HG03139 (cell line): ENCODE measurements around the gene PRR33.

ENCODE experiments used
- ATAC-seq: cut with Tn5 transposase; IDR thresholded peaks from one replicate; pipeline ENCODE4 v1.9.1; 2021; ENCODE audit not compliant: unreplicated experiment

PRR33 gene

DNA sequence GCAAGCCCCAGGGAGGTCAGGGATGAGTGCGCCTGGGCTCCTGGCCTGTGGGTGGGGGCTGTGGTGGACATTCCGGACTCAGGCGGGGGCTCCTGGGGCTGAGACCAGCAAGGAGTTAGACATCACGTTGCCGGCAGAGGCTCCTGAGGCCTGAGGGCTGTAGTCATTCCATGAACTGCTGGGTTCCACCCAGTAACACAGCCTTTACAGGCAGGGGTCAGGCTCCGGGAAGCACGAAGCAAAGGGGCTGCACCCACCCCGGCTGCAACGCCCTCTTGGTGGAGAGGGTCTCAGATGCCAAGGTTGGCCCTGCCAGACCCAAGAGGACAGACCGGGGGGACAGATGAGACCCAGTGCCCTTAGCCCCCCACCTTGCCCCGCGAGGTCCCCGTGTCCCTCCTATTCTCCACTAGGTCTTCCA is 36.8 kb upstream of the PRR33 start:
- no peak for ATAC-seq

DNA sequence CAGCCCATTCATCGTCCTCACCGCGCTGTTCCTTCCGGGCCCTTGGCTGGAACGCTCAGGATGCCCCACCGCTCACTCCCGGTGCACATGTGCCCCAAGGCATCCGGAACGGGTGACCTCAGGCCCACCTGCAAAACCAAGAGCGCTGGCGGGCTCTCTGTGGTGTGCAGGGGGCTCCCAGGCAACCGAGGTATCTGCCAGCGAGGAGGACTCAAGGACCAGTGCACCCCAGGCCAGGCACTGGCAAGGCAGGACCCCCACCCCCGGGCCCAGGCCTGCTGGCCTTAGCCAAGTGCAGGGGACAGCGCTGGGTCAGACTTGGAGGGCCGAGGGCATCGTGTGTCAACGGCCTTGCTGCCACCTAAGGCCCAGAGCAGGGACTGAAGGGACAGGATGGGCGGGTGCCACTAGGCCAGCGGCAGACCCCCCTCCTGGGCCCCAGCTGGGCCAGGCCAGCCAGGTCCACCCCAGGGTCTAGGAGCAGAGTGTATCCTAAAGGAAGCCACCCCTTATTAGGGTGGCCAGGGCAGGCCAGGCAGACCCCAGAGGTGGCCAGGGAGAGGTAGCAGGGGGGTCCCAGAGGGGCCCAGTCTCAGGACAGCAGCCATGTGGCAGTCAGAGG is 36.3 kb upstream of the PRR33 start:
- no peak for ATAC-seq

DNA sequence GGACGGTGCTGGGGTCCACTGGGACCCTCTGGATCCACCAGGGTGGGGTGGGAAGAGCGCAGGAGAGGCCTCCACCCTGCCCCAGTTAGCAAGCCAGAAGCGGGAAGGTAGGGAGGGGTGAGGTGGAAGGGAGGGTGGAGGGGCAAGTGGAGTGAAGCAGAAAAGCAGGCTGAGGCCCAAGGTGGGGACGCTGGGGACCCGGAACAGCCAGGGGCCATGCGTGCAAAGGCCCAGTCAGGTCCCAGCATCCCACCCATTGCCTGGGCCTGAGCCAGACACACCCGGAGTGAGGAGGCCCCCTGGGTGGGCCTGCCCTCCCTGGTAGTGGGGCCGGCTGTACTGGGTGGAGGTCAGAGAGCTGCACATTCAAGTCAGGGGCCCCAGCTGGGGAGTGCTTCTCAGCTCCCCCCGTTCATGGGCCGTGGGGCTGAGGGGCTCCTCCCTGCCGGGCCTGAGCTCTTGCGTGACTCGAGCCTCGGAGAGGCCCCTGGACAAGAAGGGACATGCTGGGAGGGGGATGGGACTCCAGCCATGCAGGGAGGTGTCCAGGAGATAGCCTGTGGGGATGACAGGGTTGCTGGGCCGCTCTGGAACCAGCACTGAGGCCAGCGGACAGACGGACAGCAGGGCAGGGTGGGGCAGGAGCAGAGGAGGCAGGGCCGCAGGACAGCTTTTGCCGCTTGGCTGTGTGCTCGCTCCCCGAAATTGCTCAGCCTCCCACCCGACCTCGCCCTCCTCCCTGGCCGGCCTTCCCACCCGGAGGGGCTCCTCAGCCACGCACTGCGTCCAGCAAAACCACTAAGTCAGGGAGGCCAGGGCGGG is 35.5 kb upstream of the PRR33 start:
- ATAC-seq, result no peak

DNA sequence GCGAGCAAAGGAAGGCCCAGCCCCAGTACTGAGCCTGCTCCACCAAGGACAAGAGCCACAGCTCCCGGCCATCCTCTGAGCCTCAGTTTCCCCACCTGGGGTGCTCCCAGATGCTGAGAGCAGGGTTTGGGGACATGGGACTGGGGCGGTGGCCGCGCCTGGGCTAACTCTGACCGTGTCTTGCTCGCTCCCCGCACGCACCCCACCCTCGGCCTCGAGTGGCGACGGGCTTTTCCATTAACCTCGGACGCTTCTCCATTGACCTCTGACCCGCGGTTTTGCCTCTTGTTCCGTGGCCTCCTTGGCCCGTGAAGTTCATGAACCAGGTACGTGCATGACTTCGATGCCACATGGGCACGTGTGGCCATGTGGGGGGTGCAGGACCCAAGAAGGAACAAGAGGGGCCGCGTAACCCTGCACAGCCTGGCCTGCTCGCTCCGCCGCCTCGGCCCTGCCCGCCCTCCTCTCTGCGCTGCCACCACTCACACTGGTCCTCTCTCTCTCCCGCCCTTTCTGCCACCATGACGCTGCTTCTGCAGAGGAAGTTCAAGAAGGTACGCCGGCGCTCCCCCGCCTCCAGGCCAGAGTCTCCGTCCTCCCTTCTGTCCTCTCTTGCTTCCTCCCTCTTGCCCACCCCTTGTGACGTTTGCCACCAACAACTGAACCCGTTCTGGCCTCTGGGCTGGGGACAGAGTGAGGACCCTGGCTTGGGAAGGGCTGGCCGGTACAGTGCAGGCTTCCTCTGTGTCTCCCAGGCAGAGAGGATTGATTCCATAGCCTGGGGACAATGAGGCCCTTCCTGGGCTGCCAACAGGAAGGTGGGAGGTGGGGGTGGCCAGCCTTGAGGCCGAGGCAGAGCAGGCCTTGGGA is 34.7 kb upstream of the PRR33 start:
- ATAC-seq, result no peak

DNA sequence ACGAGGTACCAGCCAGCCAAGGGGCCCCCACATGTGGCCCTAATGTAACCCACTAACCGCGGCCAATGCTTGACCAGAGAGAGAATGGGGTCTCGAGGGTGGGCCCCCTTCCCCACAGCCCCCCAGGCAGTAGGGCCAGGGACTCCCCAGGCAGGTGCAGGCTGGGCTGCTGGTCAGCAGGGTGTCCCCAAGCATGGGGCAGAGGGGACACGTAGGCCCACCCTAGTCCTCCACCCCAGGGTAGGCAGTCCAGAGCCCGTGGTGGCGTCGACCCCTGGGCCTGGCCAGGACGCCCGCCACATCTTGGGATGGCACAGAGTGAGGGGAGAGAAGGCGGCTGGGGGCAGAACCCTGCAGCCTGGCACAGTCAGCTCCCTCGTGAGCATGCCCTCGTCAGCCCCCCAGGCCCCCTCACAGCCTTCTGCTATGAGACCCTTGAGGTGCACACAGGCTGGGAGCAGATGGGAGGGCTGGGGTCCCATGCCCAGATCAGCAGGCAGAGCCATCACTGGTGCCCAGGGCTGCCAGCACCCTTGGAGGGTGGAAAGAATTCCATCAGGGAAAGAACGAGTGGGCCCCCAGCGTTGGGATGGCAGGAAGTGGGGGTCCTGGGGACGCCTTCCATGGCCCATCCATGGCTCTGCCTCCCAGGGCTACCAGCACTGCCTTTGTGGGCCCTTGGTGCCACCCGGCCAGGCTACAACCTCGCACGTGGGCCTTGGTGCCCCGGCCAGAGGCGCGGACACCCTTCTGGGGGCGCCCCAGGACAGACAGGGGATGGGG is 33.9 kb upstream of the PRR33 start:
- no peak for ATAC-seq

DNA sequence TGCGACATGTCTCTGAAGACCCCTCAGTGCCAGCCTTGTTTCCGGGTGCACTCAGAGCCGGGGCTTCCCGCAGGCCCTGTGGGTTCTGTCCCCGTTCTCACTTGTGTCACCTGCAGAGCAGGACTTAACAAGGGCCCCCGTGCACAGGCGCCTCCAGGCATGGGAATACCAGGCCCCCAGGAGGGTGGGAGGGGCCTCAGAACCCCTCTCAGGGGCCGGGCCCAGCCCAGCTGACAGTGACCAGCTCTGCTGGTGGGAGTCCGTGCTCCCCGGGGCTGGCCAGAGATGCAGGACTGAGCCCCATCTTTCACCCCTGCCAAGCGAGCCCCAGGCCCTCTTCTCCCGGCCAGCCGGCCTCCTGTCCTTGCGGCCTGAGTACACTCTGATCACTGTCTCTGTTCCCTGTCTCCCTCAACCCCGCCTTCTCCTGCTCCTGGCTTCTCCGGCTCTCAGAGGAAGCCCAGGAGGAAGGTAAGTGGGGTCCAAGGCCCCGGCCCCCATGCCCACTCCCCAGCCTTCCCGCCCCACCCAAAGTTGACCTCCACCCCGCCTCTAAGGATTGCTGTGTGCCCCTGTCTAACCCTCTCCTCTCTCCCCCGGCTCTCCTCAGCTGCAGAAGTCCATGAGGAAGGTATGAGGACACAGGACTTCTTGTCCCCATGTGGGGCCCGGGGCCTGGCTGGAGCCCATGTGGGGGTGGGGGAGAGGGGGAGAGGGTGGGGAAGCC is 33.1 kb upstream of the PRR33 start:
- ATAC-seq, result no peak

DNA sequence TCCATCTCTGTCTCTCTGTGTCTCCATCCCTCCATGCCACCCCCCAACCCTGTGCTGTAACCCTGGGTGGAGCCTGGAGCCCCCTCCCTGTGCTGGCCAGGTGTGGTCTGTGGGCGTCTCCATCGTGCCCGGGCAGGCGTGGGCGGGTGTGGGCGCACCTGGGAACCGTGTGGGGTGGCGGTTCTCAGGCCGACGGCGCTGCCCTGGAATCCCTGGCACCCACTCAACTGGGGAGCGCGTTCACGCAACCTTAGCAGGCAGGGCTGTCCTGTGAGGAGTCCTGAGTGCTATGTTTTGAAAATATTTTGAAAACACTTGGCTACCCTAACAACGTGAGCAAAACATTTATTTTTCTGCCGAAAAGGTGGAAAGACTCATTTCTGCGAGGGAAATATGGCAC is 32.5 kb upstream of the PRR33 start:
- no peak for ATAC-seq

DNA sequence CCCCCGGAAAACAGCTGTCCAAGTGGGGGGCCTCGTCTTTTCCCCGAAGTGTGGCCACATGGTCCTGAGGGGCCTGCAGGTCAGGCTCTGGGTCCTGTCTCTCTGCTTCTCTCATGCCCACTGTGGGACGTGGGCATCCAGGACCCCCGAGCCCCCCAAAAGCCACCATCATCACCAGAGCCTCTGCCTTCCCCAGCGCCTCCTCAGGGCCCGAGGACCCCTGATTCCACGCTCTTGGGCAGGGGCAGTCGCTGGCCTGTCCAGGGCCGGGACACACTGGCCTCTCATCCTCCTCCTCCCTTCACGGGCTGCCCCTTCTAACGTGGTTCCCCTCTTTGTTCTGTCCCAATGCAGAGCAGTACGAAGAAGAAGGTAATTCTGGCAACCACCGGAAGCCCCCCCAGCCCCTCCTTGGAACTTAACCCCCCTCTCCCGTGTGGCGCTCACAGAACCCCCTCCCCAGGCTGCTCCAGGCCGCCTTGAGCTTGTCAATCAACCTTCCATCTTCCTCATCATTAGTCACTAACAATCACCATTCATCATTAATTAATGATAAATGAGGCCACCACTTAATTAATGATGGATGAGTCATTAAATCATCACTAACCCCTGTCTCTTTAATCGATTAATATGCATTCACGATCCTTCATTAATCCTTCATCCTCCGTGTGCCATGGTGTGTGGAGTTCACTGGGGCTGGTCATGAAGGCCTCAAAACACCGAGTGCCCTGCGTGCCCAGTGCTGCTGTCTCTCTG is 31.7 kb upstream of the PRR33 start:
- no peak for ATAC-seq

DNA sequence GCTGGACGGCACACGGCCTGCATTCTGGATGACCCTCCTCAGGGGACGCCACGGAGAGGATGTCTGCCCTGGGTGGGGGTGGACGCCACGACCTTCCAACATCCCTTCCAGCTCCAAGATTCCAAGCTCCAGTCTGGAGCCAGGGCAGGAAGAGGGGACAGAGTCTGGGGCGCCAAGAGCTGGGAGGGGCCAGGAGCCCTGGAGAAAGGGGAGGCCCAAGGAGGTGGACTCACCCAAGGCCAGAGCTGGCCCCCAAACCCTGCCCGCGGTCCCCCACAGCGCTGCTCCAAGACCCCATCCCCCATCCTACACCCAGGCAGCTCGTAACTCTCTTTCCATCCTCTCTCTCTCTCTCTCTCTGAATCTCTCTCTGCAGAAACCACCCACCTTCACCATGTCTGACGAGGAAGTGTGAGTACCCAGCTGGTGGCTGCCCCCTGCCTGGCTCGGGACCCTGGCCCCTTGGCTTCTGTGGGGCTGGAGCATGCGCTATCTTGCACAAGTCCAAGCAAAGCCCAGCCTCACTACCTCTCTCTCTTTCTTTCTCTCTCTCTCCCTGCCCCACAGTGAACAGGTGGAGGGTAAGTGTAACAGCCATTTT is 30.9 kb upstream of the PRR33 start:
- ATAC-seq, result no peak

DNA sequence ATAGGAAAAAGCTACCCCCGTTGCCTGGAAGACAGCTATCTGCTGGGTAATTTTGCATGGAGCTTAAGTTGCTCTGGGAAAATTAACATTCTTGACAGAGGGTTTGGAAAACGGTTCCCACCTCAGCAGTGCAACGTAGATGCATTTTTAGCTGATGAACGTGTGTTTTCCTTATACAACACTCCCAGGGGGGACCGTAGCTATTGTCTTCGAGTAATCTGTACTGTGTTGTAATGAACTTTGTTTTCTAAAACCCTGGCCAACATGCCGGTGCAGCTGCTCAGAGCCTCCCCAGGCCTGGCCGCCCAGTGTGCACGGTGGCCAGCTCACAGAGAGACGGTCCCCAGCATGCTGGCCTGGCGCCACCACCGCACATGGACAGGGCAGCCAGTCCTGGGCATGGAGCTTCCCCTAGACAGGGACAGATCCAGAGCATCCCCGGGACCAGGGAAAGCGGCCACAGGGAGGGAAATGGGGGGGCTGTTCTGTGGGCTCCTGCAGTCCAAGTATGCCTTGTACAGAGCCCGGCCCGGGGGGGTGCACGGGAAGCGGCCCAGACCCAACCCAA is 30.0 kb upstream of the PRR33 start:
- no peak for ATAC-seq

DNA sequence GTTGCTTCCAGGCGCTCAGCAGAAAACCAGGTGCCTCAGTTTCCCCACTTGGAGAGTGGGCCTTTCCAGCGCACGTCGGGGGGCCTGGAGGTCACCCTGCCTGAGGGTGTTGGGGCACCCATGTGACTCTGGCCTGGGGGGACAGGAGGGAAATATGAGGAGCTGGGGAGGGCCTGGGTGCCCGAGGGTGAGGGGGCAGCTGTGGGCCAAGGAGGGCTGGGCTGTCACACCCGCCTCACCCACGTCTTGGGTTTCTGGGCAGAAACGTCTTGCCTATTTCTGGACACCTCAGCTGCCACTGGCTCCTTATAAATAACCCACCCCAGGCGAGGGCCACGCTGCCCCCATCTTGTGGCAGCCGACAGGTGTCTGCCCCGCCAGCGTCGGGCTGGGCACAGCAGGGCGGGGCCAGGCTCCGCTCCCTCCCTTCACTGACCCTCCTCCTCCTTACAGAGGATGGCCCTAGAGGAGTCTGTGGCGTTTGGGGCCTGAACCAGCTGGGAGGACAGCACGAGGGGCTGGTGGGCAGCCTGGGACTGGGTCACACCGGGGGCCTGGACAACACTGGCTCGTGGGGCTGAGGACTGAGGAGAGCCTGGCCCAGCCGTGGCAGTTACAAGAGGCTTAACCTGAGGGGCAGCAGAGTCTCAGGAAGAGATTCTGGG is 29.3 kb upstream of the PRR33 start:
- no peak for ATAC-seq

DNA sequence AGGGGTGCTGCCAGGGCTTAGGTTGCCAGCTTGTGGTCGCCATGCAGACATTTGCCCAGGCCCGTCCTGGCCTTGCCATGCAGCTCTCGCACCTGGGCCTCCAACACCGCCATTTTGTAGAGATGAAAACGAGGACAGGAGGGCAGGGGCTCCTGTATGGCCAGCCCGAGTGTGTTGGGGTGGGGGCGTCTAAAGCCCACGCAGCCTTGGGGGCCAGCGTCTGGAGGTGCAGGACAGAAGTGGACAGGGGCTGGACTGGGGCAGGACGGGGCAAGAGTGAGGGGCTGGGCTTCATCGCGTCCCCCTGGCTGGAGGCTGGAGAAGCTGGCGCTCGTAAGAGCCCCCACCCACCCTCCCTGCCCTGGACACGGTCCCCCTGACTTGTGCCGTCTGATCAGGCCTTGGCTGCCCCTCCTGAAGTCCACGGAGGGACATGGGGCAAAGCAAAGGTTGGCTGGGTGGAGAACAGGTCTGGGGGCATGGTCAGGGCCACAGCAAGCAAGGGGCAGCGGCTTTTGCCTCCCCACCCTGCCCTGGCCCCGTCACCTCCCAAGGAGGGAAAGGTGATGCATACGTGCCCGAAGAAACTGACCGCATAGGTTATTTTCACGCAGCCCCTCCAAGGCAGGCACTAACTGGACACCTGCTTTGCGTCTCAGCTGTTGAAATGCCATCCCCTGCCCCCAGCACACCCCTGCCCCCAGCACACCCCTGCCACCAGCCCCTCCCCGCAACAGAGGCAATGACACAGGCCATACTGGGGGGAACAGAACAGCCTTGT is 28.6 kb upstream of the PRR33 start:
- no peak for ATAC-seq

DNA sequence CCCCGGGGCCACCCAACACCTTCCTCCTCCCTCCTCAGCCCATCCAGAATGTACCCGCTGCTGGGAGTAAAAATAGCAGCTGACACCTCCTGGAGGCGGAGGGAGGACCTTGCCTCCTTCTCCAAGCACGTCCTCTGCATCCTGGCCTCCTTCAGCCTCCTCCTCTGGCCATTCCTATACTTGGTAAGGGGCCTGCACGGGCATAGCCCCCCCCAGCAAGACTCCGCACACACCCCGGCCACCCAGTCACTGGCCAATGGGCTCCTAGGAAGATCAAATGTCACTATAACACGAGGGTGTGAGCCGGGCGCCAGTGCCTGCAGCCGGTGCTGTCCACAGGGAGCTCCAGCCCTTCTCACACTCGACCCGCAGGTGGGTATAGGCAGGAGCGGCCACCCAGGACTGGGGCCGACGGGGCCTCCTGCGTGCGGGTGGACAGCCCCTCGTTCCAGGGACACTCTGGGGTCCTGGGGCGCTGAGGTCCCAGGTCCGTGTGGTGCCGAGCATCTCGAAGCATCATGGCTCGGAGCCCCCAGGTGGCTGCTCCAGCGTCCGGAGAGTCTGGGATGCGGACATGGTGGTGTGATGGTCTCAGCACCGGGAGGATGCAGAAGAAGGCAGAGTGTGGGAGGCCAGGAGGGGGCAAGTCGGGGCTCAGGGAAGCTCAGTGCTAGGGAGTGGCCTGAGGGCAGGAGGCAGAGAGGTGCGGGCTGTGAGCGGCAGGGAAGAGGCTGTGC is 27.9 kb upstream of the PRR33 start, which contains the start of gene TNNT3:
Gene TNNT3 (plus strand): TSS at position 313 of the 737 bp plus-strand sequence. CDS start 3,172 bp downstream, outside the sequence.
- no peak for ATAC-seq

DNA sequence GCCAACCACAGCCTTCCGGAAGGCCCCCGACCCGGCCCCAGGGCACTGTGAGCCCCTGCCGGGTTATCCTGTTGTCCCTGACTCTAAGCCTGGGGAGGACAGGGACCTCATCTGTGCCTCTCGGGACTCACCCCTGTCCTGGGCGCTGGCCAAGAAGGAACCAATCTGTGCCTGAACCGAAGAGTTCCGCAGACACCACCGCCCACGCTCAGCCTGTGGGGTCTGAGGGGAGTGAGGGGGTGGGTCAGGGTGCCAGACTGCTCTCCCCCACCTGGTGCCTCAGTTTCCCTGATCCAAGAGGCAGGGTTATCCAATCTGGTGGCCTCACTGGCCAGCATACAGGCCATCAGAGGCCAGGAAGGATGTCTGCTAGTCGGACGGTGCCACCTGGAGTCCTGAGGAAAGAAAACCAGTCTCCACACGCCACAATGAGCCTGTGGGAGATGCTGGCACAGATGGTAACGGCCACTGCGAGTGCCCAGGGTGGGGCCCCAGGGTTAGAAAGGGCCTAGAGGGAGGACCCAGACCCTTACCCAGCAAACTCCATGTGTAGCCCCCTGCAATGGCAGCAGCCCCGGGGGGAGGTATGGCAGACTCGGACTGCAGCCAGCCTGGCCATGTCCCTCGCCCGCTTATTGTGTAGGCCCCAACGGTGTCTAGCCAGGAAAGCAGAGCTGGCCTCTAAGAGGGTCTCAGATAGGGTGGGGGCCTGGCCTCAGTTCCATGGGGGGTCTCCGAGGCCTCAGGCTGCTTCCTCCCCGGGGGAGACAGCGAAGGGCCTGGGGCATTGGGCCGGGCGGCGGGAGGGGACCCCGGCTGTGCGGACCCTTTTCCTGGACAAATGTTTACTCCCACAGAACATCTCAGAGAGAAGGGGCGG is 27.0 kb upstream of the PRR33 start:
- ATAC-seq, result no peak

DNA sequence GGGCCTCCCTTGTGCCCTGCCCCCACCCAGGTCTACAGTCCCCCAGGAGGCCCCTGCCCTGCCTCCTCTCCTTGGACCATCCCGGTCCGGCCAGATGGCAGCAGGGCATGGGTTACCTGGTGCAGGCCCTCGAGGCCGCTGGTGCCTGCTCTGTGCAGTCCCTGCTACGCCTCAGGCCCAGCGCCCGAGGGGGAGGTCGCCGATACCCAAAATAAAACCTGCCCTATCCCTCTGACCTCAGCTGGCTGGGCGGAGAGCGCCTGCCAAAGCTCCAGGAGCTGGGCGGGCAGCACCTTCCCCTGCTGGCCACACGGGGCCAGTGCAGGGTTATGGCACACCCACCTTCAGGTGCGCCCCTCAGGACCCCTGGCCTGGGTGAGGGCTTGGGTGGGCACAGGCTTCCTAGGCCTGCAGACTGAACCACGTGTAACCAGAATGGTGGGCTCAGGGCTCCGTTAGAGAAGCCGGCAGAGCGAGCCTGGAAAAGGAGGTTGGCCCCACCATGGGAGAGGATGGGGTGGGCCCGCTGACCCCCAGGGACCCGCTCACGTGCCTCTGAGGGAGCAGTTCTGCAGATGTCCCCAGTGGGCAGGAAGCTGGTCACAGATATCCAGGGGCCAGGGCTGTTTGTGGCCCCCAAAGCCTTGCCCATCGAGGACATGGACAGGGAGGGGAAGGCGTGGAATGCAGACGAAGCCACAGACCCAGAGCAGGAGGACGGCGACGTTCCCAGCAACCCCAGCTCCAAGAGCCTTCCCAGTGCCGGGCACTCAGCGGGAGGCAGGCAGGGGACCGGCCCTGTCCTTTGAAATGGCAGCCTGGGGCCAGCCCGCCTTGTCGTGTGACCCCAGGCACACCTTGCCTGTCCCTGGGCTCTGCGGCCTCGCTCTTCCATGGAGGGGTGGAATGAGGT is 26.1 kb upstream of the PRR33 start:
- no peak for ATAC-seq
